Measurements from ENCODE around the gene PLCD3.

DNA sequence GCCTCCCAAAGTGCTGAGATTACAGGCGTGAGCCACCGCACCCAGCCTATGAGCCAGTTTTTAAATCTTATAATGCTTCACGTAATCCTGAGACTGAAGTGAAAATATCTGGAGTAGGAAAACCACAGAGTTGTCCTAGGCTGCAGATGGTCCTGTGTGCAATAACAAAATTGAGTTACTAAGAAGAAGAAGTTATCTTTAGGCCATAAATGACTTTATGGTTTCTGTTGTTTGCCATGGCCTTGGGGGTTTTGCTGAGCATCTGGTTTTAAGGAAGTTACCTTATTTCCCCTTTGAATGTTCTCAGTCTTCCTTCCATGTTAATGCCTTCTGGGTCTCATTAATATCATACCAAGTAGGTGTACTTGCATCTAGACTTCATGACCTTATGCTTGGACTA, 54.7 kb downstream of the PLCD3 start:
- TF ChIP-seq POLR2AphosphoS5 (IDR thresholded peaks at IDR 0.05) (no peak), POLR2A (IDR thresholded peaks at IDR 0.05) (no peak)
- TF ChIP-seq, protein P1, sequence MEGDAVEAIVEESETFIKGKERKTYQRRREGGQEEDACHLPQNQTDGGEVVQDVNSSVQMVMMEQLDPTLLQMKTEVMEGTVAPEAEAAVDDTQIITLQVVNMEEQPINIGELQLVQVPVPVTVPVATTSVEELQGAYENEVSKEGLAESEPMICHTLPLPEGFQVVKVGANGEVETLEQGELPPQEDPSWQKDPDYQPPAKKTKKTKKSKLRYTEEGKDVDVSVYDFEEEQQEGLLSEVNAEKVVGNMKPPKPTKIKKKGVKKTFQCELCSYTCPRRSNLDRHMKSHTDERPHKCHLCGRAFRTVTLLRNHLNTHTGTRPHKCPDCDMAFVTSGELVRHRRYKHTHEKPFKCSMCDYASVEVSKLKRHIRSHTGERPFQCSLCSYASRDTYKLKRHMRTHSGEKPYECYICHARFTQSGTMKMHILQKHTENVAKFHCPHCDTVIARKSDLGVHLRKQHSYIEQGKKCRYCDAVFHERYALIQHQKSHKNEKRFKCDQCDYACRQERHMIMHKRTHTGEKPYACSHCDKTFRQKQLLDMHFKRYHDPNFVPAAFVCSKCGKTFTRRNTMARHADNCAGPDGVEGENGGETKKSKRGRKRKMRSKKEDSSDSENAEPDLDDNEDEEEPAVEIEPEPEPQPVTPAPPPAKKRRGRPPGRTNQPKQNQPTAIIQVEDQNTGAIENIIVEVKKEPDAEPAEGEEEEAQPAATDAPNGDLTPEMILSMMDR (IDR thresholded peaks at IDR 0.05): no peak

Data from upper lobe of left lung (tissue), 4 donors.